HG02763 (cell line): ENCODE results near the gene LENG8.
"Not testable (repeated sequence)": the region's sequence is repeated elsewhere in the genome, so short reads cannot be mapped to it uniquely, and the experiment has no call there.

Source experiments
- ATAC-seq: cut with Tn5 transposase; IDR thresholded peaks from one replicate; pipeline ENCODE4 v1.9.1; 2021; ENCODE audit warnings: mild to moderate bottlenecking, moderate library complexity; ENCODE audit not compliant: unreplicated experiment

LENG8 gene

GRCh38 chr19:54509200-54509940, 60.4 kb downstream of the LENG8 start:
- ATAC-seq: not testable (repeated sequence)
